HG02610 (cell line): ENCODE data around the gene TUBGCP3.
A peak's percentile ranks its signal among the peaks of the same experiment; 100 is the strongest.

Experiments used
- ATAC-seq: cut with Tn5 transposase; IDR thresholded peaks from one replicate; pipeline ENCODE4 v1.9.1; 2021; ENCODE audit warnings: mild to moderate bottlenecking, moderate library complexity; ENCODE audit not compliant: unreplicated experiment

The TUBGCP3 gene

GRCh38 chr13:112617754-112618375 is 29.9 kb upstream of the TUBGCP3 start:
- ATAC-seq = no peak

GRCh38 chr13:112616586-112617362 is 28.8 kb upstream of the TUBGCP3 start:
- ATAC-seq = peak; percentile 57

- ATAC-seq = no peak
Measured at GRCh38 chr13:112615391-112615790, 27.4 kb upstream of the TUBGCP3 start.

GRCh38 chr13:112614835-112615234 is 26.9 kb upstream of the TUBGCP3 start:
- no peak for ATAC-seq

- no peak for ATAC-seq
Measured at GRCh38 chr13:112608212-112608611, 20.3 kb upstream of the TUBGCP3 start.

- ATAC-seq = peak; percentile 100
Measured at GRCh38 chr13:112606109-112607001, 18.4 kb upstream of the TUBGCP3 start.

GRCh38 chr13:112605531-112605990 is 17.6 kb upstream of the TUBGCP3 start:
- ATAC-seq = no peak

- no peak for ATAC-seq
Measured at GRCh38 chr13:112603641-112604225, 15.8 kb upstream of the TUBGCP3 start.

GRCh38 chr13:112602189-112602588 is 14.2 kb upstream of the TUBGCP3 start:
- ATAC-seq = no peak

GRCh38 chr13:112601371-112601770 is 13.4 kb upstream of the TUBGCP3 start:
- no peak for ATAC-seq

- no peak for ATAC-seq
Measured at GRCh38 chr13:112596235-112596634, 8.3 kb upstream of the TUBGCP3 start.

- ATAC-seq = no peak
Measured at GRCh38 chr13:112592647-112593046, 4.7 kb upstream of the TUBGCP3 start.

- ATAC-seq = no peak
Measured at GRCh38 chr13:112592181-112592580, 4.2 kb upstream of the TUBGCP3 start.

- no peak for ATAC-seq
Measured at GRCh38 chr13:112588490-112589297, 741 bp upstream of the TUBGCP3 start.

GRCh38 chr13:112587212-112587763 is 665 bp downstream of the TUBGCP3 start:
- peak; percentile 56 for ATAC-seq

GRCh38 chr13:112586334-112586960 is 1.5 kb downstream of the TUBGCP3 start:
- no peak for ATAC-seq

GRCh38 chr13:112583592-112584277 is 4.2 kb downstream of the TUBGCP3 start:
- ATAC-seq = peak; percentile 45

GRCh38 chr13:112582263-112582662 is 5.7 kb downstream of the TUBGCP3 start:
- no peak for ATAC-seq

- no peak for ATAC-seq
Measured at GRCh38 chr13:112580912-112581311, 7.0 kb downstream of the TUBGCP3 start.
